Measurements from ENCODE around the gene TMEM196. TPM values are rescaled to one million over a fixed set of nuclear protein-coding genes. Genes with fewer than 3 reads are reported as not detected.
A peak's percentile ranks its signal among the peaks of the same experiment; 100 is the strongest.

The TMEM196 gene
- total and polyA plus RNA-seq, 2 of the 4 experiments (the other 2 are of a cell fraction) = not detected

DNA sequence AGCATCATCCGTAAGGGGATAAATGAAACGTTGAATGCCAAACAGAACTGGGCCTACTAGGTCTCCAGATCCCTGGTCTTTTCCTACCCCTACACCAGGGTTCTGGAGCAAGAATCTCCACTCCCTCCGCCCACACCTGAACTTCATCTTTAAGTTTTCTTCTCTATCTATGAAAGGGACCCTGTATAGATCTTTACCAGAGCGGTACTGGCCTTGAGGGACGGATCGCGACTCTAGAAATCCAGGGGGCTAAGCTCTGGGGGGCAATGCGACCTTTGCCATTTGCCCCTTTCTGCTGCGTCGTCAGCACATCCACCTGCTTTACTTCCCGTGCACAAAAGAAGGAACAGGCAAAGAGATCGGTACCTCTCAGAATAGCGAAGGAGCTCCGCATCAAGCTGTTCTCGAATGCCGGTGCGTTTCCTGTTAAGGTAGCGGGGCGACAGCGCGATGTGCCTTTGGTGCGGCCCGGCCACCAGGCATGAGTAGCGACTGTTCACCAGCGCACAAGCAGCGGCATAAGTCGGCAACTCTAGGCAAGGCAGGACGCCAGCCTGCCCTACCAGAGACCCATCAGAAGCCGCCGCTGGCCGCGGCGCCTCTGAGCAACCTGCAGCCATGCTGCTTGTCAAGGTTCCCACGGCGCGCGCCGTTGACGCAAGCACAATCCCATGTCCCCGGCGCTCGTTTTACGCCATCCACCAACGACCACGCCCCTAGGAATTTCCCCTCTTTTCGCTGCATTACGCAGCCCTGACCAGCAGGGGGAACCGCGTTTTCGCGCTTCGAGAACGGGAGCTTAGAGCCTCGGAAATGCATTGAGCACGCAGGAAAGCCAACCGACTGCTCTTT lies 64.8 kb downstream of the TMEM196 start, which contains the start of gene POLR1F (continued):
- TF ChIP-seq, protein P1, sequence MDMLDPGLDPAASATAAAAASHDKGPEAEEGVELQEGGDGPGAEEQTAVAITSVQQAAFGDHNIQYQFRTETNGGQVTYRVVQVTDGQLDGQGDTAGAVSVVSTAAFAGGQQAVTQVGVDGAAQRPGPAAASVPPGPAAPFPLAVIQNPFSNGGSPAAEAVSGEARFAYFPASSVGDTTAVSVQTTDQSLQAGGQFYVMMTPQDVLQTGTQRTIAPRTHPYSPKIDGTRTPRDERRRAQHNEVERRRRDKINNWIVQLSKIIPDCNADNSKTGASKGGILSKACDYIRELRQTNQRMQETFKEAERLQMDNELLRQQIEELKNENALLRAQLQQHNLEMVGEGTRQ (IDR thresholded peaks at IDR 0.05; ENCODE audit: low read depth, low read length) = peak; percentile 47
- peak; percentile 96 for TF ChIP-seq POLR2A (IDR thresholded peaks at IDR 0.05; ENCODE audit: low read depth, low read length)

DNA sequence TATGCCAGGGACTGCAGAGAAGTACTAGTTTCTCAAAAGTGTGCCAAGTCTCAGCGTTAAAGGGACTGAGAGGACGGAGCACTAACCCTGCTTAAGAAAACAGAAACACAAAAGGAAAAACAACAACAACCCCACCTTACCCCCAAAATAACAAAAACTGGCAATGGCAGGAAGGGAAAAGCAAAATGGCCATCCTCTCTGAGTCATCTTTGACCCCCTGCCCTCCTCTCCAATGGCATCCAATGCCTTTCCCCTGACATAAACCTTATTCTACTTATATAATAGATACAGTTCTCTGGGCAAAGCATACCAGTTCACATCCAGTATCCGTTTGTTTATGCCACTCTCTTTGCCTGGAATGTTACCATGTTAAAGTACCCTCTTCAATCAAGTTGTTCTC lies 66.2 kb downstream of the TMEM196 start:
- H3K9me1 ChIP-seq (ENCODE audit: insufficient read depth, low read length) = no peaks in the 10 kb centered on the region
- no peak for ATAC-seq (ENCODE audit: low read depth)
- no peak overlapping the region for H3K27ac ChIP-seq (ENCODE audit: insufficient read depth, low read length)
- DNase-seq = peak; percentile 15
- 60% methylated on average over 1 of the region's 3 CpGs; no CpG with 5 or more reads in 1 of the 2 experiments for WGBS, 2 experiments (ENCODE audit: extremely low coverage in 2 of 2, insufficient read length in 1 of 2)
- H4K20me1 ChIP-seq (ENCODE audit: insufficient read depth, low read length) = no peaks in the 10 kb centered on the region
- no peak overlapping the region for H2BK20ac ChIP-seq (ENCODE audit: low read depth, low read length)
- no peak overlapping the region for H2AK9ac ChIP-seq (replicated peaks; ENCODE audit: low read depth, low read length, poor library complexity)
- CTCF ChIA-PET = no interaction called here
- no peaks in the 10 kb centered on the region for H3K36me3 ChIP-seq (ENCODE audit: control insufficient read depth, insufficient read depth, low read length)
- no peak overlapping the region for H2BK120ac ChIP-seq (ENCODE audit: low read depth, low read length)
- H4K5ac ChIP-seq (ENCODE audit: low read depth, low read length) = no peak overlapping the region
- no peak overlapping the region for H3K4me3 ChIP-seq (ENCODE audit: insufficient read depth, low read depth, low read length)
- H2BK5ac ChIP-seq (ENCODE audit: low read depth, low read length, poor library complexity, severe bottlenecking) = no peak overlapping the region
- no peak overlapping the region for H3K56ac ChIP-seq (ENCODE audit: extremely low read depth, insufficient read depth, low read length)
- no peak overlapping the region for H2AFZ ChIP-seq (replicated peaks; ENCODE audit: low read length, poor library complexity)
- no peak overlapping the region for H2BK15ac ChIP-seq (ENCODE audit: low read depth, low read length)
- in situ Hi-C loops (cut with MboI; ENCODE audit: low sequenced_read_pairs) (no loop called here), intact Hi-C loops (cut with micrococcal nuclease) (no loop called here), dilution Hi-C loops (cut with HindIII; ENCODE audit: low sequenced_read_pairs, unreplicated experiment) (no loop called here)
- H3K23ac ChIP-seq (ENCODE audit: low read depth, low read length) = no peak overlapping the region
- no peaks in the 10 kb centered on the region for H3K9me3 ChIP-seq (ENCODE audit: control insufficient read depth, insufficient read depth, low read length)
- H3K4me2 ChIP-seq (ENCODE audit: low read depth, low read length) = peak overlapping the region; percentile 5; the same call in 1 of the 2 replicates
- BruUV-seq (replicated peaks) = no TSS peak
- H3K14ac ChIP-seq (replicated peaks; ENCODE audit: low read depth, low read length) = no peak overlapping the region
- H2AK5ac ChIP-seq (ENCODE audit: low read depth, low read length) = no peak overlapping the region
- POLR2A ChIA-PET (ENCODE audit: unreplicated experiment) = no interaction called here
- peaks cover 11 to 23% of the 10 kb centered on the region in 2 experiments for H3K79me1 ChIP-seq (ENCODE audit: low read depth in 1 of 2, low read length in 2 of 2)
- no peak overlapping the region for H3K4ac ChIP-seq (ENCODE audit: low read depth, low read length)
- H3K9ac ChIP-seq (ENCODE audit: low read depth, low read length) = no peak overlapping the region
- no peak overlapping the region for H3K18ac ChIP-seq (ENCODE audit: low read depth, low read length)
- H3K4me1 ChIP-seq (ENCODE audit: control insufficient read depth, insufficient read depth, low read length) = no peaks in the 10 kb centered on the region
- H3K27me3 ChIP-seq (ENCODE audit: control insufficient read depth, insufficient read depth, low read length) = no peaks in the 10 kb centered on the region
- no peak overlapping the region for H4K91ac ChIP-seq (ENCODE audit: insufficient read depth, low read depth, low read length)
- no peak overlapping the region for H4K8ac ChIP-seq (ENCODE audit: low read depth in 2 of 2, low read length in 2 of 2)
- no peak for TF ChIP-seq MAFK (IDR thresholded peaks at IDR 0.05; ENCODE audit: low read depth, low read length)
- no peak for TF ChIP-seq CHD1 (IDR thresholded peaks at IDR 0.05; ENCODE audit: low read depth, low read length)
- no peak for TF ChIP-seq SMC3 (IDR thresholded peaks at IDR 0.05; ENCODE audit: low read depth, low read length)
- no peak for TF ChIP-seq POLR2A (IDR thresholded peaks at IDR 0.05; ENCODE audit: low read depth, low read length)
- TF ChIP-seq, protein P2, sequence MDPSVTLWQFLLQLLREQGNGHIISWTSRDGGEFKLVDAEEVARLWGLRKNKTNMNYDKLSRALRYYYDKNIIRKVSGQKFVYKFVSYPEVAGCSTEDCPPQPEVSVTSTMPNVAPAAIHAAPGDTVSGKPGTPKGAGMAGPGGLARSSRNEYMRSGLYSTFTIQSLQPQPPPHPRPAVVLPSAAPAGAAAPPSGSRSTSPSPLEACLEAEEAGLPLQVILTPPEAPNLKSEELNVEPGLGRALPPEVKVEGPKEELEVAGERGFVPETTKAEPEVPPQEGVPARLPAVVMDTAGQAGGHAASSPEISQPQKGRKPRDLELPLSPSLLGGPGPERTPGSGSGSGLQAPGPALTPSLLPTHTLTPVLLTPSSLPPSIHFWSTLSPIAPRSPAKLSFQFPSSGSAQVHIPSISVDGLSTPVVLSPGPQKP (IDR thresholded peaks at IDR 0.05; ENCODE audit: borderline replicate concordance, low read depth, low read length) = no peak
- no peak for TF ChIP-seq MXI1 (IDR thresholded peaks at IDR 0.05; ENCODE audit: borderline replicate concordance, low read depth, low read length)
- no peak for TF ChIP-seq CEBPB (IDR thresholded peaks at IDR 0.05; ENCODE audit: low read depth, low read length)
- no peak for TF ChIP-seq BHLHE40 (IDR thresholded peaks at IDR 0.05; ENCODE audit: low read depth, low read length)
- no peak for TF ChIP-seq FOS (IDR thresholded peaks at IDR 0.05; ENCODE audit: low read depth, low read length)
- TF ChIP-seq, protein P1 (IDR thresholded peaks at IDR 0.05; ENCODE audit: low read depth, low read length) = no peak
- TF ChIP-seq, protein P3, sequence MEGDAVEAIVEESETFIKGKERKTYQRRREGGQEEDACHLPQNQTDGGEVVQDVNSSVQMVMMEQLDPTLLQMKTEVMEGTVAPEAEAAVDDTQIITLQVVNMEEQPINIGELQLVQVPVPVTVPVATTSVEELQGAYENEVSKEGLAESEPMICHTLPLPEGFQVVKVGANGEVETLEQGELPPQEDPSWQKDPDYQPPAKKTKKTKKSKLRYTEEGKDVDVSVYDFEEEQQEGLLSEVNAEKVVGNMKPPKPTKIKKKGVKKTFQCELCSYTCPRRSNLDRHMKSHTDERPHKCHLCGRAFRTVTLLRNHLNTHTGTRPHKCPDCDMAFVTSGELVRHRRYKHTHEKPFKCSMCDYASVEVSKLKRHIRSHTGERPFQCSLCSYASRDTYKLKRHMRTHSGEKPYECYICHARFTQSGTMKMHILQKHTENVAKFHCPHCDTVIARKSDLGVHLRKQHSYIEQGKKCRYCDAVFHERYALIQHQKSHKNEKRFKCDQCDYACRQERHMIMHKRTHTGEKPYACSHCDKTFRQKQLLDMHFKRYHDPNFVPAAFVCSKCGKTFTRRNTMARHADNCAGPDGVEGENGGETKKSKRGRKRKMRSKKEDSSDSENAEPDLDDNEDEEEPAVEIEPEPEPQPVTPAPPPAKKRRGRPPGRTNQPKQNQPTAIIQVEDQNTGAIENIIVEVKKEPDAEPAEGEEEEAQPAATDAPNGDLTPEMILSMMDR (conservative IDR thresholded peaks at IDR 0.05; ENCODE audit: low read depth, low read length) = no peak
